Measurements from ENCODE around the gene ZNF692.

GRCh38 chr1:248858096-248858890 is 592 bp downstream of the ZNF692 start:
- TF ChIP-seq CTCF (IDR thresholded peaks at IDR 0.05) = peak in 3 of 6 experiments; percentile 36 to 50 (median 37)
- peak in 1 of 4 donors; percentile 13 for TF ChIP-seq POLR2A (IDR thresholded peaks at IDR 0.05)

All from esophagus squamous epithelium (tissue), 4 donors.